Transverse colon (tissue), 4 donors: Measurements from ENCODE around the gene IFNL3.

Source experiments
- CTCF ChIP-seq, 5 experiments: fragments of 200-600 bp in 3 of 5; fragments of 450-650 bp in 2 of 5; sonication (generic) in 3 of 5; IDR thresholded peaks; 1 replicate in 2 of 5; 2 replicates in 3 of 5; pipeline ENCODE4 v1.5.1; 2016 to 2017; ENCODE audit warnings: antibody characterized with exemption in 5 of 5, inconsistent platforms in 3 of 5, mild to moderate bottlenecking in 2 of 5, moderate library complexity in 1 of 5
- EP300 ChIP-seq: sonication (generic); formaldehyde crosslinking; IDR thresholded peaks from one replicate; pipeline ENCODE4 v1.6.1; 2017; ENCODE audit warnings: antibody characterized with exemption, low read depth
- POLR2A ChIP-seq: fragments of 450-650 bp; IDR thresholded peaks from one replicate; pipeline ENCODE4 v1.6.1; 2016; ENCODE audit warnings: antibody characterized with exemption, mild to moderate bottlenecking, moderate library complexity
- POLR2AphosphoS5 ChIP-seq, 3 donors: sonication (generic); formaldehyde crosslinking; IDR thresholded peaks; one replicate each; pipeline ENCODE4 v1.6.1; 2016; ENCODE audit warnings: antibody characterized with exemption in 3 of 3

GRCh38 chr19:39224910-39225309 is 19.9 kb downstream of the IFNL3 start:
- TF ChIP-seq CTCF (IDR thresholded peaks at IDR 0.05) (no peak), EP300 (no peak), POLR2AphosphoS5 (IDR thresholded peaks at IDR 0.05) (no peak), POLR2A (no peak)
